H1 (cell line): ENCODE data around the gene KEL. TPM values are rescaled to one million over a fixed set of nuclear protein-coding genes. Genes with fewer than 3 reads are reported as not detected.

Source experiments
- BRCA1 ChIP-seq: IDR thresholded peaks from 2 replicates; pipeline ENCODE4 v1.6.1; 2012; ENCODE audit warnings: low read depth, low read length, improper control_type of control experiment
- CEBPB ChIP-seq: IDR thresholded peaks from 2 replicates; pipeline ENCODE4 v1.6.1; 2012; ENCODE audit warnings: low read depth, low read length
- CHD1 ChIP-seq: IDR thresholded peaks from 2 replicates; pipeline ENCODE4 v1.6.1; 2012; ENCODE audit warnings: low read depth, low read length, improper control_type of control experiment
- CHD7 ChIP-seq: fragments of 300-600 bp; sonication (generic); IDR thresholded peaks from 2 replicates; pipeline ENCODE4 v1.7.1; 2012; ENCODE audit warnings: low read length, moderate library complexity, mild to moderate bottlenecking, inconsistent platforms; ENCODE audit not compliant: insufficient replicate concordance
- EGR1 ChIP-seq: IDR thresholded peaks from 2 replicates; pipeline ENCODE4 v1.6.1; 2011; ENCODE audit warnings: low read depth, low read length, borderline replicate concordance
- HDAC2 ChIP-seq, 2 experiments: fragments of 300-600 bp in 1 of 2; sonication (generic) in 1 of 2; IDR thresholded peaks; 2 replicates each; pipeline ENCODE4 v1.6.1; 2011 to 2012; ENCODE audit warnings: low read depth in 2 of 2, low read length in 2 of 2, mild to moderate bottlenecking in 2 of 2, moderate library complexity in 2 of 2, borderline replicate concordance in 1 of 2, inconsistent platforms in 1 of 2
- KDM5A ChIP-seq: fragments of 200-600 bp; IDR thresholded peaks from 2 replicates; pipeline ENCODE4 v1.7.1; 2012; ENCODE audit warnings: mild to moderate bottlenecking, low read length, inconsistent platforms, mixed read lengths
- NRF1 ChIP-seq: IDR thresholded peaks from 2 replicates; pipeline ENCODE4 v1.6.1; 2011; ENCODE audit warnings: mild to moderate bottlenecking, low read depth, low read length, improper control_type of control experiment
- SIN3A ChIP-seq, 2 experiments: IDR thresholded peaks in 1 of 2; conservative IDR thresholded peaks in 1 of 2; 2 replicates each; pipeline ENCODE4 v1.6.1; 2011 to 2012; ENCODE audit warnings: low read length in 2 of 2, improper control_type of control experiment in 1 of 2, low read depth in 1 of 2, mild to moderate bottlenecking in 1 of 2
- TBP ChIP-seq: IDR thresholded peaks from 2 replicates; pipeline ENCODE4 v1.6.1; 2011; ENCODE audit warnings: low read depth, low read length, improper control_type of control experiment
- polyA plus RNA-seq, 7 experiments: library from polyadenylated mRNA; depleted of rRNA in 3 of 7; stranded (reverse) in 5 of 7; unstranded in 2 of 7; fragments of >200 nt in 5 of 7; fragments of 200-250 nt in 2 of 7; gene quantifications; 1 replicate in 5 of 7; 2 replicates in 1 of 7; 4 replicates in 1 of 7; pipeline versions ENCODE4 v1.2.1 to v1.2.3, GENCODE V29; 2011 to 2013; ENCODE audit warnings: missing spikeins in 2 of 7, mixed read lengths in 2 of 7
- total RNA-seq: library from RNA; stranded (reverse); fragmentation: NEBNext Ultra II Directional; extraction: Animal tissue kit (Norgen Biotek cat#: 25700); gene quantifications from 2 replicates; pipeline ENCODE4 v1.2.1, GENCODE V29; 2021

The KEL gene
- total and polyA plus RNA-seq, 2 of the 8 experiments (the other 6 are each of a cell fraction or from before 2014, with no cell fraction given): 1.8 to 1.9 TPM

- TF ChIP-seq CHD7 (no peak), SIN3A (conservative IDR thresholded peaks at IDR 0.05 in 1 of 2, IDR thresholded peaks at IDR 0.05 in 1 of 2; ENCODE audit: low read depth in 1 of 2, low read length in 2 of 2) (no peak), CEBPB (no peak), NRF1 (no peak), KDM5A (no peak), BRCA1 (no peak), EGR1 (no peak), HDAC2 (IDR thresholded peaks at IDR 0.05; ENCODE audit: borderline replicate concordance in 1 of 2, low read depth in 2 of 2, low read length in 2 of 2) (no peak), TBP (no peak), CHD1 (no peak)
Observed at GRCh38 chr7:142913566-142913965, 48.6 kb downstream of the KEL start (continued).
